Bronchial epithelial cell (primary cell): ENCODE results near the gene ARHGAP6. TPM values are rescaled to one million over a fixed set of nuclear protein-coding genes. Genes with fewer than 3 reads are reported as not detected.

ENCODE experiments used
- DNase-seq: peaks from one replicate; pipeline ENCODE4 v3.0.0-alpha.2; 2010; ENCODE audit warnings: low read depth
- FAIRE-seq: peaks from 2 replicates; lab custom pipeline; 2011; peaks lifted over from hg19 to GRCh38; lab: Jason Lieb, UNC
- H3K27me3 ChIP-seq: 2 replicates; pipeline ENCODE4 v1.5.1; 2011; ENCODE audit warnings: low read length; ENCODE audit not compliant: control insufficient read depth, insufficient read depth
- H3K36me3 ChIP-seq: 2 replicates; pipeline ENCODE4 v1.5.1; 2011; ENCODE audit warnings: low read length; ENCODE audit not compliant: control insufficient read depth, insufficient read depth
- H3K4me3 ChIP-seq: 2 replicates; pipeline ENCODE4 v1.5.1; 2011; ENCODE audit warnings: mild to moderate bottlenecking, low read depth, low read length, control low read depth
- total RNA-seq: library from RNA; depleted of rRNA; stranded (reverse); fragments of >200 nt; gene quantifications from 2 replicates; pipeline ENCODE4 v1.2.1, GENCODE V29; 2014
- TF ChIP-seq, protein P1 (sequence below): IDR thresholded peaks from 2 replicates; pipeline ENCODE4 v1.5.1; 2011; ENCODE audit warnings: mild to moderate bottlenecking, moderate library complexity, low read length, control low read depth, inconsistent platforms; ENCODE audit not compliant: insufficient read depth, severe bottlenecking

The ARHGAP6 gene
- total RNA-seq, 1 donor from 2014 or later = under 0.01 TPM

DNA sequence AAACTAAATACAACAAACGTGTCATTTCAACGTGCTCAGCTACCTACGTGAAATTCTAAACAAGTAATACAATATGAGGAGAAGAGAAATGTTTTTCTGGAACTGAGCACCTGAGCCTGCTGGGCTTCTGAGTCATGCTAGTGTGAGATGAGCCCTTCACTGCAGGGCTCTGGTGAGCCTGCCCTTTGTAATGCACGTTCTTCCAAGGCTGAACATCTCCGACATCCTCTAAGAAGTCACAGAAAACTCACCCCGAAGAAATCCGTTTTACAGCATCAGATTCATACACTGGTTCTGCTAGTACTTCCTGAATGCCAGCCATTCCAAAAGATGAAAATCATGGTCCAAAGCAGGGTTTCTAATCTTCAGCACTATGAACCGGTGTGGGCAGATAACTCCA is 215.4 kb downstream of the ARHGAP6 start:
- Histone ChIP-seq H3K4me3 (no peak overlapping the region), H3K27me3 (no peaks in the 10 kb centered on the region), H3K36me3 (no peaks in the 10 kb centered on the region)
- TF ChIP-seq, protein P1, sequence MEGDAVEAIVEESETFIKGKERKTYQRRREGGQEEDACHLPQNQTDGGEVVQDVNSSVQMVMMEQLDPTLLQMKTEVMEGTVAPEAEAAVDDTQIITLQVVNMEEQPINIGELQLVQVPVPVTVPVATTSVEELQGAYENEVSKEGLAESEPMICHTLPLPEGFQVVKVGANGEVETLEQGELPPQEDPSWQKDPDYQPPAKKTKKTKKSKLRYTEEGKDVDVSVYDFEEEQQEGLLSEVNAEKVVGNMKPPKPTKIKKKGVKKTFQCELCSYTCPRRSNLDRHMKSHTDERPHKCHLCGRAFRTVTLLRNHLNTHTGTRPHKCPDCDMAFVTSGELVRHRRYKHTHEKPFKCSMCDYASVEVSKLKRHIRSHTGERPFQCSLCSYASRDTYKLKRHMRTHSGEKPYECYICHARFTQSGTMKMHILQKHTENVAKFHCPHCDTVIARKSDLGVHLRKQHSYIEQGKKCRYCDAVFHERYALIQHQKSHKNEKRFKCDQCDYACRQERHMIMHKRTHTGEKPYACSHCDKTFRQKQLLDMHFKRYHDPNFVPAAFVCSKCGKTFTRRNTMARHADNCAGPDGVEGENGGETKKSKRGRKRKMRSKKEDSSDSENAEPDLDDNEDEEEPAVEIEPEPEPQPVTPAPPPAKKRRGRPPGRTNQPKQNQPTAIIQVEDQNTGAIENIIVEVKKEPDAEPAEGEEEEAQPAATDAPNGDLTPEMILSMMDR = no peak
- no peak for FAIRE-seq
- DNase-seq = peak; percentile 45

DNA sequence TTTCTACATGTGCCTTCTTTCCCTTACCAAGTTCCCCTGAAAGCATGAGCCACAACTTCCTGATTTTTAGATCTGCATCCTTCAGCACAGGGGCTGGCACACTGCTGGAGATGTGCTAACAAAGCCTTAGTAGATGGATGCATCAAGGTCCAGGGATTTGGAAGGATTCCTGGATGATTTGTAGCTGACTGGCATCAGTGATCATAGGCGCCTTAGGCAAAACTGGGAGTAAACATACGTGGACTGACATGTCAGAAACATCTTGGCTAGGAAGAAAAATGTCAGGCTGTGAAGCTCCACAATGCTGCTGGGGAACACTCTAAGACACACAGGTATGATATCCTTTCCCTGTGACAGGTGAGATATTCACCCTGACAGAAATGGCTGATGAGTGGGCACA is 216.1 kb downstream of the ARHGAP6 start:
- TF ChIP-seq, protein P1 = no peak
- H3K27me3 ChIP-seq = no peaks in the 10 kb centered on the region
- no peak overlapping the region for H3K4me3 ChIP-seq
- FAIRE-seq (peak; percentile 76), DNase-seq (peak; percentile 78)
- no peaks in the 10 kb centered on the region for H3K36me3 ChIP-seq

DNA sequence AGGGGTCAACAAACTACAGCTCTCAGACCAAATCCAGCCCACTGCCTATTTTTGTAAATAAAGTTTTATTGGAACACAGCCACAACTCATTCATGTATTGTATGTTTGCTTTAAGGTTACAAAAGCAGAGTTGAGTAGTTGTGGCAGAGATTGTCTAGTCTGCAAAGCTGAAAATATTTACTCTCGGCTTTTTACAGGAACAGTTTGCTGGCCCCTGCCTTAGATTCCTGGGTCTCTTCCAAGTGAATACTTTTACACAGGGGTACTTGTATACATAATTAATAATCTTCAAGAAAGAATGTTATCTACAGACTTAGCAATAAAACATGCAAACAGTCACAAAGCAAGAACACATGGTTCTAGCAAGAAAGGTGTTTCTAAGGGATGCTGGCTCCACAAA is 218.3 kb downstream of the ARHGAP6 start:
- FAIRE-seq (no peak), DNase-seq (no peak)
- H3K27me3 ChIP-seq = no peaks in the 10 kb centered on the region
- no peak overlapping the region for H3K4me3 ChIP-seq
- TF ChIP-seq, protein P1 = no peak
- H3K36me3 ChIP-seq = no peaks in the 10 kb centered on the region

DNA sequence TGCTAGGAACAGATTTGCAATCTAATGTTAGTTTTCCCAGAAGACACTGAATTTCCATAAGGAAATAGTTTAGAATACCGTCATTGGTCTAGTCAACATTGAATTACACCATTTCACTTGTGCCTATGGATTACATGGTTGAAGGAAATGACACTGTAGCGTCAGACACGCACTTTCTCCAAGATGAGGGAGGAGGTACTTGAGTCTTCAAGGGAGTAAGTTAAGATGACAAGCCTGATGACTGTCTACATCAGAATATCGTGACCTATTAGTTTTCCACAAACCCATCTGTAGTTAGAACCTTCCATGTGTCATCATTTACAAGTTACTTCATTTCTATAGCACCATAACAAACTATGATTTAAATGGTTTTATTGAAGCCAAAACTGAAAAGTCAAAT is 218.8 kb downstream of the ARHGAP6 start:
- TF ChIP-seq, protein P1 = no peak
- Histone ChIP-seq H3K36me3 (no peaks in the 10 kb centered on the region), H3K4me3 (no peak overlapping the region), H3K27me3 (no peaks in the 10 kb centered on the region)
- DNase-seq (no peak), FAIRE-seq (no peak)

DNA sequence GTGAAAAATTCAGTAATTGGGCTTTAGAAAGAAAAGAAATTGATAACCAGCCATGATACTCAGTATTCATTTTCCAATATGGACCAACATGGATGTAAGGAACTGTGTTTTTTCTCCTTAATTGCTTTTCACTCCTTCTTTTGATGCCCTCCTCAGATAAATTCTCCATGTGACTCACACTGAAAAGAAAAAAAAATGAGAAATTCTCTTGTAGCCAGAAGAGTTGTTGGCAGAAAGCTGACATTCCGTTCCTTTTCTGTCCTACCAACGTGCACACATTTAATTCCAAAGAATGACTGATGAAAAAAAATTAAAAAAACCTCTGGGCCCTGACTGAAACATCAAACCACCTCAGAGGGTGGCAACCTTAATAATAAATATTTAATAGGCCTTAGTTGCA is 219.4 kb downstream of the ARHGAP6 start:
- Histone ChIP-seq H3K27me3 (no peaks in the 10 kb centered on the region), H3K36me3 (no peaks in the 10 kb centered on the region), H3K4me3 (no peak overlapping the region)
- FAIRE-seq (no peak), DNase-seq (no peak)
- TF ChIP-seq, protein P1 = no peak

DNA sequence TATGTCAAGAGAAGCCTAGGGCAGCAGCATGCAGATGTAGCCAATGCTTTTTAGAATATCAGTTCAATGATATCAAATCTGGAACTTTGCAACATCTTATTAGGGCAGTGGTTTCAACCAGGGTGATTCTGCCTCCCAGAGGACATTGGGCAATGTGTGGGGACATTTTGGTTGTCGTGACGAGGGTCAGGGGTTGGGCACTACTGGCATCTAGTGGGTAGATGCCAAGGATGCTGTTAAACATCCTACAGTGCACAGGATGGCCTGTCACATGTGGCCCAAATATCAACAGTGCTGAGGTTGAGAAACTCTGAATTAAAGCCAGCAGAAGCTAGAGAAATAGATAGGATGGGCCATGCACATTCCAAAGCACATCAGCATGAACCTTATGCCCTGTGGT is 220.2 kb downstream of the ARHGAP6 start:
- DNase-seq (no peak), FAIRE-seq (no peak)
- Histone ChIP-seq H3K27me3 (no peaks in the 10 kb centered on the region), H3K36me3 (no peaks in the 10 kb centered on the region), H3K4me3 (no peak overlapping the region)
- TF ChIP-seq, protein P1 = no peak
